CD4-positive, alpha-beta T cell (primary cell): ENCODE results near the gene CCDC12. TPM values are rescaled to one million over a fixed set of nuclear protein-coding genes. Genes with fewer than 3 reads are reported as not detected.

Experiments used
- ATAC-seq: fragments of 200-7000 bp; cut with Tn5 transposase; one replicate; pipeline ENCODE4 v1.10.0; 2022; ENCODE audit warnings: mild to moderate bottlenecking; ENCODE audit not compliant: poor library complexity
- CTCF ChIA-PET: fragments of 350-600 bp; sonication (Branson Sonifier 250); formaldehyde crosslinking; loops from one replicate; lab custom pipeline; 2021; ENCODE audit warnings: antibody characterized with exemption, inconsistent platforms; lab: Charles Lee
- POLR2A ChIA-PET: fragments of 350-600 bp; sonication (Branson Sonifier 250); formaldehyde crosslinking; loops from one replicate; lab custom pipeline; 2021; ENCODE audit warnings: antibody characterized with exemption, inconsistent platforms; lab: Charles Lee
- DNase-seq, 14 experiments: peaks; one replicate each; pipeline ENCODE4 v3.0.0-alpha.2; 2013 to 2020; ENCODE audit warnings: mixed read lengths in 2 of 14
- H3K27ac ChIP-seq, 2 donors: one replicate each; pipeline versions ENCODE4 v1.5.1 to v1.7.0; 2013; ENCODE audit warnings: low read length in 2 of 2, low read depth in 1 of 2, mild to moderate bottlenecking in 1 of 2
- H3K27me3 ChIP-seq, 2 experiments: 1 replicate in 1 of 2; 2 replicates in 1 of 2; pipeline versions ENCODE4 v1.6.1 to v1.7.0; 2013; ENCODE audit warnings: low read length in 2 of 2, control low read depth in 1 of 2, mild to moderate bottlenecking in 1 of 2, moderate library complexity in 1 of 2; ENCODE audit not compliant: insufficient read depth in 2 of 2, control insufficient read depth in 1 of 2
- H3K36me3 ChIP-seq: one replicate; pipeline ENCODE4 v1.6.1; 2013; ENCODE audit warnings: low read length, control low read depth; ENCODE audit not compliant: insufficient read depth
- H3K4me1 ChIP-seq: one replicate; pipeline ENCODE4 v1.6.1; 2013; ENCODE audit warnings: low read length, control low read depth; ENCODE audit not compliant: insufficient read depth
- H3K4me3 ChIP-seq: one replicate; pipeline ENCODE4 v1.5.1; 2013; ENCODE audit warnings: mild to moderate bottlenecking, low read length, moderate library complexity
- H3K9me3 ChIP-seq, 2 experiments: 1 replicate in 1 of 2; 2 replicates in 1 of 2; pipeline versions ENCODE4 v1.6.1 to v1.7.0; 2013; ENCODE audit warnings: low read length in 2 of 2, mild to moderate bottlenecking in 2 of 2, control low read depth in 1 of 2, moderate library complexity in 1 of 2; ENCODE audit not compliant: control insufficient read depth in 1 of 2, insufficient read depth in 1 of 2
- H3K27ac Mint-ChIP-seq: one replicate; pipeline ENCODE4 v1.8.0; 2020; ENCODE audit warnings: mixed read lengths
- H3K27me3 Mint-ChIP-seq: one replicate; pipeline ENCODE4 v1.8.0; 2021; ENCODE audit warnings: mixed read lengths
- H3K36me3 Mint-ChIP-seq: one replicate; pipeline ENCODE4 v1.8.0; 2021; ENCODE audit warnings: low read depth, mixed read lengths
- H3K4me1 Mint-ChIP-seq: one replicate; pipeline ENCODE4 v1.8.0; 2021; ENCODE audit warnings: low read depth, mixed read lengths
- H3K4me3 Mint-ChIP-seq: one replicate; pipeline ENCODE4 v1.8.0; 2020; ENCODE audit warnings: mild to moderate bottlenecking, mixed read lengths
- H3K9me3 Mint-ChIP-seq: one replicate; pipeline ENCODE4 v1.8.0; 2020; ENCODE audit warnings: mixed read lengths
- CTCF ChIP-seq: fragments of 200-600 bp; IDR thresholded peaks from one replicate; pipeline ENCODE4 v1.8.0; 2022; ENCODE audit warnings: antibody characterized with exemption, mild to moderate bottlenecking
- intact Hi-C, 2 experiments: fragments of 100-400 bp; cut with DNase I in 1 of 2; cut with micrococcal nuclease in 1 of 2; formaldehyde crosslinking; loops; one replicate each; pipeline versions ENCODE4 v1.15.1 to v1.9.0; 2023 to 2025; cut with DNase I, micrococcal nuclease
- total RNA-seq, 174 experiments: library from RNA in 2 of 174; stranded (reverse) in 2 of 174; gene quantifications; one replicate each; pipeline ENCODE4 v1.2.3 and lab custom pipeline; 2021 to 2026

CCDC12 gene
- total RNA-seq, 2 experiments from 2014 or later = 57.5 to 59.5 TPM

- intact Hi-C loops = no loop called here
- Mint-ChIP-seq H3K4me1 (peaks cover 43% of the 10 kb centered on the region), H3K36me3 (peaks cover 62% of the 10 kb centered on the region), H3K9me3 (no peaks in the 10 kb centered on the region), H3K4me3 (no peak overlapping the region), H3K27ac (peak overlapping the region; percentile 61), H3K27me3 (no peaks in the 10 kb centered on the region)
- peaks cover 62% of the 10 kb centered on the region for H3K36me3 ChIP-seq
- H3K27me3 ChIP-seq = no peaks in the 10 kb centered on the region
- H3K4me1 ChIP-seq = peaks cover 66% of the 10 kb centered on the region
- H3K4me3 ChIP-seq = no peak overlapping the region
- TF ChIP-seq CTCF = no peak
- POLR2A ChIA-PET = no interaction called here
- DNase-seq (peak in 1 of 14 experiments; percentile 30), ATAC-seq (no peak)
- no peaks in the 10 kb centered on the region for H3K9me3 ChIP-seq
- H3K27ac ChIP-seq = no peak overlapping the region
- CTCF ChIA-PET = interaction anchor here (0.8 to 2.0 kb wide), 2 partner anchors 13 to 26 kb away, joined by 3 to 5 read pairs; no protein-coding TSS in a partner anchor
Observed at GRCh38 chr3:46935989-46936558, 40.5 kb downstream of the CCDC12 start.

GRCh38 chr3:46935168-46935858 lies 41.2 kb downstream of the CCDC12 start:
- Mint-ChIP-seq H3K4me3 (no peak overlapping the region), H3K27ac (peak overlapping the region; percentile 61), H3K36me3 (peaks cover 63% of the 10 kb centered on the region), H3K9me3 (no peaks in the 10 kb centered on the region), H3K4me1 (peaks cover 46% of the 10 kb centered on the region), H3K27me3 (no peaks in the 10 kb centered on the region)
- no peaks in the 10 kb centered on the region for H3K9me3 ChIP-seq
- peaks cover 73% of the 10 kb centered on the region for H3K4me1 ChIP-seq
- ATAC-seq = no peak
- no peaks in the 10 kb centered on the region for H3K27me3 ChIP-seq
- CTCF ChIA-PET = interaction anchor here (0.8 to 2.0 kb wide), 3 partner anchors 12 to 26 kb away, joined by 3 to 5 read pairs (median 3); no protein-coding TSS in a partner anchor
- H3K36me3 ChIP-seq = peaks cover 54% of the 10 kb centered on the region
- intact Hi-C loops = no loop called here
- H3K27ac ChIP-seq = no peak overlapping the region
- H3K4me3 ChIP-seq = no peak overlapping the region
- no peak for TF ChIP-seq CTCF
- DNase-seq = peak in 2 of 14 experiments; percentile 16 to 35
- POLR2A ChIA-PET = no interaction called here

- H3K9me3 Mint-ChIP-seq = no peaks in the 10 kb centered on the region
- H3K4me1 Mint-ChIP-seq = peaks cover 50% of the 10 kb centered on the region
- Histone ChIP-seq H3K27ac (no peak overlapping the region), H3K4me3 (no peak overlapping the region), H3K4me1 (peaks cover 74% of the 10 kb centered on the region), H3K36me3 (peaks cover 47% of the 10 kb centered on the region), H3K9me3 (no peaks in the 10 kb centered on the region), H3K27me3 (no peaks in the 10 kb centered on the region)
- TF ChIP-seq CTCF = no peak
- no peak overlapping the region for H3K4me3 Mint-ChIP-seq
- H3K27ac Mint-ChIP-seq = peak overlapping the region; percentile 30
- intact Hi-C loops = no loop called here
- ATAC-seq = no peak
- ChIA-PET POLR2A (interaction anchor here (1.0 kb wide), 1 partner anchor 53 kb away, joined by 3 read pairs; no protein-coding TSS in a partner anchor), CTCF (interaction anchor here (1.1 to 2.0 kb wide), 2 partner anchors 15 to 25 kb away, joined by 3 to 5 read pairs; no protein-coding TSS in a partner anchor)
- H3K27me3 Mint-ChIP-seq = no peaks in the 10 kb centered on the region
- no peak for DNase-seq
- H3K36me3 Mint-ChIP-seq = peaks cover 56% of the 10 kb centered on the region
Observed at GRCh38 chr3:46934498-46935167, 41.9 kb downstream of the CCDC12 start.
